ENCODE measurements around the gene COMMD1. TPM values are rescaled to one million over a fixed set of nuclear protein-coding genes. Genes with fewer than 3 reads are reported as not detected.

Gene COMMD1
- total and polyA plus RNA-seq, 3 donors from 2014 or later = 61.7 to 87.9 (median 85.2) TPM

GRCh38 chr2:62099523-62100175 is 194.2 kb downstream of the COMMD1 start:
- no peak overlapping the region for H3K4me3 ChIP-seq
- TF ChIP-seq POLR2A (IDR thresholded peaks at IDR 0.05) = no peak
- TF ChIP-seq, protein P1, sequence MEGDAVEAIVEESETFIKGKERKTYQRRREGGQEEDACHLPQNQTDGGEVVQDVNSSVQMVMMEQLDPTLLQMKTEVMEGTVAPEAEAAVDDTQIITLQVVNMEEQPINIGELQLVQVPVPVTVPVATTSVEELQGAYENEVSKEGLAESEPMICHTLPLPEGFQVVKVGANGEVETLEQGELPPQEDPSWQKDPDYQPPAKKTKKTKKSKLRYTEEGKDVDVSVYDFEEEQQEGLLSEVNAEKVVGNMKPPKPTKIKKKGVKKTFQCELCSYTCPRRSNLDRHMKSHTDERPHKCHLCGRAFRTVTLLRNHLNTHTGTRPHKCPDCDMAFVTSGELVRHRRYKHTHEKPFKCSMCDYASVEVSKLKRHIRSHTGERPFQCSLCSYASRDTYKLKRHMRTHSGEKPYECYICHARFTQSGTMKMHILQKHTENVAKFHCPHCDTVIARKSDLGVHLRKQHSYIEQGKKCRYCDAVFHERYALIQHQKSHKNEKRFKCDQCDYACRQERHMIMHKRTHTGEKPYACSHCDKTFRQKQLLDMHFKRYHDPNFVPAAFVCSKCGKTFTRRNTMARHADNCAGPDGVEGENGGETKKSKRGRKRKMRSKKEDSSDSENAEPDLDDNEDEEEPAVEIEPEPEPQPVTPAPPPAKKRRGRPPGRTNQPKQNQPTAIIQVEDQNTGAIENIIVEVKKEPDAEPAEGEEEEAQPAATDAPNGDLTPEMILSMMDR (IDR thresholded peaks at IDR 0.05) = no peak
- no peak for DNase-seq
- H3K36me3 ChIP-seq (ENCODE audit: low read depth, missing control alignments) = no peaks in the 10 kb centered on the region
- H3K27me3 ChIP-seq = no peaks in the 10 kb centered on the region
- intact Hi-C loops (cut with DNase I; ENCODE audit: low total_unique reads) = no loop called here
- WGBS, 2 donors = 79 to 85% methylated on average over 8 to 10 of the region's 10 CpGs
- no peak overlapping the region for H3K27ac ChIP-seq
- H3K4me1 ChIP-seq = no peaks in the 10 kb centered on the region
- no peaks in the 10 kb centered on the region for H3K9me3 ChIP-seq

DNA sequence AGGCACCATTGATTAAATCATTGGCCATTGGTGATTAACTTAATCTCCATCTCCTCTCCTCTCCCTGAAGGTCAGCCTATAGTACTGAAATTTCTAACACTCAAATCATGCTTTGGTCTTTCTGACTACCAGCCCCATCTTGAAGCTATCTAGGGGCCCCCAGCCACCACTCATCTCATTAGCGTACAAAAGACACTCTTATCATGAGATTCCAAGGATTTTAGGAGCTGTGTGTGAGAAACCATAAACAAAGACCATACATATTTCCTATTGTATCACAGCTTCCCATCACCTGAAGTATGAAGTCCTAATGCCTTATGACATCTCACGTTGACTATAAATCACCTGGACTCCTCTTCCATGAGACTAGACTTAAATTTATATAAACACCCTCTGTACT is 196.4 kb downstream of the COMMD1 start:
- Histone ChIP-seq H3K4me3 (no peak overlapping the region), H3K36me3 (ENCODE audit: low read depth, missing control alignments) (no peaks in the 10 kb centered on the region), H3K4me1 (no peaks in the 10 kb centered on the region), H3K9me3 (no peaks in the 10 kb centered on the region), H3K27me3 (no peaks in the 10 kb centered on the region), H3K27ac (no peak overlapping the region)
- TF ChIP-seq POLR2A (IDR thresholded peaks at IDR 0.05) = no peak
- TF ChIP-seq, protein P1 (IDR thresholded peaks at IDR 0.05) = no peak
- 95 to 97% methylated on average over 2 of the region's 2 CpGs for WGBS, 2 donors
- intact Hi-C loops (cut with DNase I; ENCODE audit: low total_unique reads) = no loop called here
- DNase-seq = no peak

GRCh38 chr2:62102402-62102920 is 197.0 kb downstream of the COMMD1 start:
- TF ChIP-seq, protein P1 (IDR thresholded peaks at IDR 0.05) = no peak
- TF ChIP-seq POLR2A (IDR thresholded peaks at IDR 0.05) = no peak
- Histone ChIP-seq H3K4me3 (no peak overlapping the region), H3K27me3 (no peaks in the 10 kb centered on the region), H3K27ac (no peak overlapping the region), H3K4me1 (no peaks in the 10 kb centered on the region), H3K9me3 (no peaks in the 10 kb centered on the region), H3K36me3 (ENCODE audit: low read depth, missing control alignments) (no peaks in the 10 kb centered on the region)
- DNase-seq = no peak
- intact Hi-C loops (cut with DNase I; ENCODE audit: low total_unique reads) = no loop called here
- WGBS, 2 donors = 96 to 97% methylated on average over 1 of the region's 1 CpG

DNA sequence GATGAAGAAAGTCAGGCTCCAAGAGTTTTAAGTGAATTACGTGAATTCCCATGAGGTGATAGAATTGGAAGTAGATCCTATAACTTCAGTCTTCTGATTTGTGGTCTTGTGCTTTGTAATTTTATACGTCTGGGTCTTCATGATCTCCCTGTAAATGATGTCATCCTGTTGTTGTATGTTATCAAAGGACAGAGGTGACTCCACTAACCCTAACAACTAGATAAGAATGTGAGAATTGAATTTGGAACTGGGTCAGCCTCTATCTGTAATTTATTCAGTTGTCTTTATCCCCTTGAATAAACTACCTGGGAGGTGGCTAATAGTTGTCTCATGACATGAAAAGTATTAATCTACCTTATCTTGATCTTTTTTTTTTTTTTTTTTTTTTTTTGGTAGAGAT is 204.1 kb downstream of the COMMD1 start:
- WGBS, 2 donors = 83 to 95% methylated on average over 2 of the region's 2 CpGs
- intact Hi-C loops (cut with DNase I; ENCODE audit: low total_unique reads) = no loop called here
- H3K27ac ChIP-seq = no peak overlapping the region
- H3K4me3 ChIP-seq = no peak overlapping the region
- no peak for DNase-seq
- H3K4me1 ChIP-seq = no peaks in the 10 kb centered on the region
- TF ChIP-seq POLR2A (IDR thresholded peaks at IDR 0.05) = no peak
- TF ChIP-seq, protein P1 (IDR thresholded peaks at IDR 0.05) = no peak
- H3K9me3 ChIP-seq = no peaks in the 10 kb centered on the region
- H3K36me3 ChIP-seq (ENCODE audit: low read depth, missing control alignments) = no peaks in the 10 kb centered on the region
- no peaks in the 10 kb centered on the region for H3K27me3 ChIP-seq
